ENCODE data around the gene PKNOX1. TPM values are rescaled to one million over a fixed set of nuclear protein-coding genes. Genes with fewer than 3 reads are reported as not detected.
"Not testable (repeated sequence)": the region's sequence is repeated elsewhere in the genome, so short reads cannot be mapped to it uniquely, and the experiment has no call there.

Gene PKNOX1
- total RNA-seq, 1 experiment from 2014 or later = 12.7 TPM

- CTCF ChIA-PET; POLR2A ChIA-PET; DNase-seq (ENCODE audit: low read depth, low spot score); H3K79me2 ChIP-seq (ENCODE audit: insufficient read depth, low read length); H4K20me1 ChIP-seq (ENCODE audit: insufficient read depth); H3K9ac ChIP-seq (ENCODE audit: low read length); H3K4me3 ChIP-seq (replicated peaks in 1 of 2; ENCODE audit: low read depth in 1 of 2, low read length in 2 of 2); BruUV-seq (replicated peaks); H3K4me2 ChIP-seq (ENCODE audit: low read length); H3K36me3 ChIP-seq (ENCODE audit: control insufficient read depth in 1 of 2, insufficient read depth in 2 of 2, low read length in 2 of 2); H3K27ac ChIP-seq (ENCODE audit: low read depth, low read length); H3K4me1 ChIP-seq (ENCODE audit: control insufficient read depth in 1 of 2, insufficient read depth in 2 of 2, low read length in 2 of 2); intact Hi-C loops (cut with micrococcal nuclease); H3K9me2 ChIP-seq (ENCODE audit: insufficient read depth); H3K9me3 ChIP-seq (ENCODE audit: control insufficient read depth in 1 of 2, insufficient read depth in 1 of 2, low read depth in 1 of 2, low read length in 2 of 2); ATAC-seq; RAD21 ChIA-PET (ENCODE audit: low non-redundant PET in 1 of 2, low total read pairs in 2 of 2, uncharacterized antibody in 2 of 2, unreplicated experiment in 2 of 2); H2AFZ ChIP-seq (ENCODE audit: low read depth, low read length, poor library complexity, severe bottlenecking); H3K27me3 ChIP-seq (ENCODE audit: insufficient read depth, low read length): not testable (repeated sequence)
Observed at GRCh38 chr21:42933137-42933970, 41.0 kb upstream of the PKNOX1 start.

GRCh38 chr21:42933973-42934372 is 40.4 kb upstream of the PKNOX1 start:
- BruUV-seq (replicated peaks); H4K20me1 ChIP-seq (ENCODE audit: insufficient read depth); H3K79me2 ChIP-seq (ENCODE audit: insufficient read depth, low read length); DNase-seq (ENCODE audit: low read depth, low spot score); ATAC-seq; intact Hi-C loops (cut with micrococcal nuclease); POLR2A ChIA-PET; H2AFZ ChIP-seq (ENCODE audit: low read depth, low read length, poor library complexity, severe bottlenecking); RAD21 ChIA-PET (ENCODE audit: low non-redundant PET in 1 of 2, low total read pairs in 2 of 2, uncharacterized antibody in 2 of 2, unreplicated experiment in 2 of 2); H3K9me3 ChIP-seq (ENCODE audit: control insufficient read depth in 1 of 2, insufficient read depth in 1 of 2, low read depth in 1 of 2, low read length in 2 of 2); H3K9ac ChIP-seq (ENCODE audit: low read length); CTCF ChIA-PET; H3K27me3 ChIP-seq (ENCODE audit: insufficient read depth, low read length); H3K27ac ChIP-seq (ENCODE audit: low read depth, low read length); H3K4me3 ChIP-seq (replicated peaks in 1 of 2; ENCODE audit: low read depth in 1 of 2, low read length in 2 of 2); H3K4me2 ChIP-seq (ENCODE audit: low read length); H3K9me2 ChIP-seq (ENCODE audit: insufficient read depth); H3K36me3 ChIP-seq (ENCODE audit: control insufficient read depth in 1 of 2, insufficient read depth in 2 of 2, low read length in 2 of 2); H3K4me1 ChIP-seq (ENCODE audit: control insufficient read depth in 1 of 2, insufficient read depth in 2 of 2, low read length in 2 of 2): not testable (repeated sequence)

DNA sequence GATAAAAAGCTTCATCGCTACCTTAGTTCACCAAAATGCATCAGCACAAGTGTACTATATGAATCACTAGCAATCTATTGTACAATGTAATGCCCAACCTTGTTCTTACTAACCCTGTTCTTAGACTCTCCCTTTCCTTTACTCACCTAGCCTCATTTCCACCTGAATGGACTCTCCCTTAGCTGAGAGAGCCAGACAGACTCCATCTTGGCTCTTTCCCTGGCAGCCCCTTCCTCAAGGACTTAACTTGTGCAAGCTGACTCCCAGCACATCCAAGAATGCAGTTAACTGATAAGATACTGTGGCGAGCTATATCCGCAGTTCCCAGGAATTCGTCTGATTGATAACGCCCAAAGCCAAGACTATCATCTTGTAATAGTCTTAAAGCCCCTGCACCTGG is 38.0 kb upstream of the PKNOX1 start:
- H3K9ac ChIP-seq (ENCODE audit: low read length); CTCF ChIA-PET; BruUV-seq (replicated peaks); ATAC-seq; intact Hi-C loops (cut with micrococcal nuclease); H4K20me1 ChIP-seq (ENCODE audit: insufficient read depth); H2AFZ ChIP-seq (ENCODE audit: low read depth, low read length, poor library complexity, severe bottlenecking); H3K36me3 ChIP-seq (ENCODE audit: control insufficient read depth in 1 of 2, insufficient read depth in 2 of 2, low read length in 2 of 2); H3K9me2 ChIP-seq (ENCODE audit: insufficient read depth); H3K27me3 ChIP-seq (ENCODE audit: insufficient read depth, low read length); H3K79me2 ChIP-seq (ENCODE audit: insufficient read depth, low read length); DNase-seq (ENCODE audit: low read depth, low spot score); POLR2A ChIA-PET; H3K9me3 ChIP-seq (ENCODE audit: control insufficient read depth in 1 of 2, insufficient read depth in 1 of 2, low read depth in 1 of 2, low read length in 2 of 2); H3K27ac ChIP-seq (ENCODE audit: low read depth, low read length); H3K4me3 ChIP-seq (replicated peaks in 1 of 2; ENCODE audit: low read depth in 1 of 2, low read length in 2 of 2); H3K4me1 ChIP-seq (ENCODE audit: control insufficient read depth in 1 of 2, insufficient read depth in 2 of 2, low read length in 2 of 2); RAD21 ChIA-PET (ENCODE audit: low non-redundant PET in 1 of 2, low total read pairs in 2 of 2, uncharacterized antibody in 2 of 2, unreplicated experiment in 2 of 2); H3K4me2 ChIP-seq (ENCODE audit: low read length): not testable (repeated sequence)

GRCh38 chr21:42937034-42937940 is 37.1 kb upstream of the PKNOX1 start:
- H3K27ac ChIP-seq (ENCODE audit: low read depth, low read length); H3K4me3 ChIP-seq (replicated peaks in 1 of 2; ENCODE audit: low read depth in 1 of 2, low read length in 2 of 2); H3K9me2 ChIP-seq (ENCODE audit: insufficient read depth); BruUV-seq (replicated peaks); H3K9me3 ChIP-seq (ENCODE audit: control insufficient read depth in 1 of 2, insufficient read depth in 1 of 2, low read depth in 1 of 2, low read length in 2 of 2); POLR2A ChIA-PET; H3K79me2 ChIP-seq (ENCODE audit: insufficient read depth, low read length); ATAC-seq; H3K4me1 ChIP-seq (ENCODE audit: control insufficient read depth in 1 of 2, insufficient read depth in 2 of 2, low read length in 2 of 2); intact Hi-C loops (cut with micrococcal nuclease); H3K4me2 ChIP-seq (ENCODE audit: low read length); H3K36me3 ChIP-seq (ENCODE audit: control insufficient read depth in 1 of 2, insufficient read depth in 2 of 2, low read length in 2 of 2); DNase-seq (ENCODE audit: low read depth, low spot score); H2AFZ ChIP-seq (ENCODE audit: low read depth, low read length, poor library complexity, severe bottlenecking); H3K27me3 ChIP-seq (ENCODE audit: insufficient read depth, low read length); H3K9ac ChIP-seq (ENCODE audit: low read length); RAD21 ChIA-PET (ENCODE audit: low non-redundant PET in 1 of 2, low total read pairs in 2 of 2, uncharacterized antibody in 2 of 2, unreplicated experiment in 2 of 2); H4K20me1 ChIP-seq (ENCODE audit: insufficient read depth); CTCF ChIA-PET: not testable (repeated sequence)

All from HCT116 (cell line).